Stimulated activated naive CD8-positive, alpha-beta T cell treated with anti-CD3 and anti-CD28 coated beads, Interleukin-15, Interleukin-2, amounts not matched to agents 100 ng/mL and 50 ng/mL, for 24 hours (primary cell): Measurements from ENCODE around the gene THSD4.

Experiments used
- H3K27ac Mint-ChIP-seq: one replicate; pipeline ENCODE4 v1.8.0; 2021; ENCODE audit warnings: mild to moderate bottlenecking, mixed read lengths
- H3K27me3 Mint-ChIP-seq: one replicate; pipeline ENCODE4 v1.8.0; 2021; ENCODE audit warnings: mixed read lengths
- H3K36me3 Mint-ChIP-seq: one replicate; pipeline ENCODE4 v1.8.0; 2021; ENCODE audit warnings: low read depth, mixed read lengths
- H3K4me1 Mint-ChIP-seq: one replicate; pipeline ENCODE4 v1.8.0; 2021; ENCODE audit warnings: low read depth, mixed read lengths
- H3K4me3 Mint-ChIP-seq: one replicate; pipeline ENCODE4 v1.8.0; 2021; ENCODE audit warnings: mild to moderate bottlenecking, mixed read lengths
- H3K9me3 Mint-ChIP-seq: one replicate; pipeline ENCODE4 v1.8.0; 2021; ENCODE audit warnings: mixed read lengths

The THSD4 gene

GRCh38 chr15:71732636-71733035 lies 617.4 kb downstream of the THSD4 start:
- H3K36me3 Mint-ChIP-seq: no peaks in the 10 kb centered on the region
- peaks cover 16% of the 10 kb centered on the region for H3K27me3 Mint-ChIP-seq
- no peaks in the 10 kb centered on the region for H3K9me3 Mint-ChIP-seq
- H3K4me1 Mint-ChIP-seq: no peaks in the 10 kb centered on the region
- H3K27ac Mint-ChIP-seq: no peak overlapping the region
- no peak overlapping the region for H3K4me3 Mint-ChIP-seq

DNA sequence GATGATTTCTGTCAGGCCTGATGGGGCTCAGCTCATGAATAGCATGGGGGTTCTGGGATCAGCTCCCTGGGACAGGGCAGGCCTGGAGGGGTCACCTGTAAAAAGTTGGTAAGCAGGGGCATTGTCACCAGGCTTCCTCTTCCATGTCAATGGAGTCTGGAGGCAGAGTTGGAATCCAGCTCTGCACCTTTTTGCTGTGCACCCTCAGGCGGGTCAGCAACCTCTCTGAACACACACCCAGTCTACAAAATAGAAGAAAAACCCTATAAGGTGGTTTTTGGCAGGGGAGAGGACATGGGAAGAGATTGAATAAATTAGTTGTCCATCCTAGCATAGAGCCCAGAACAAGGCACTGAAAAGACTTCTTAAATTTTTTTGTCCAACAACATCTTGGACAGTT lies 617.9 kb downstream of the THSD4 start:
- Mint-ChIP-seq H3K27me3 (peaks cover 16% of the 10 kb centered on the region), H3K9me3 (no peaks in the 10 kb centered on the region)

GRCh38 chr15:71734709-71735384 lies 619.6 kb downstream of the THSD4 start:
- Mint-ChIP-seq H3K27ac (no peak overlapping the region), H3K9me3 (no peaks in the 10 kb centered on the region), H3K27me3 (peaks cover 16% of the 10 kb centered on the region), H3K4me1 (no peaks in the 10 kb centered on the region), H3K4me3 (no peak overlapping the region), H3K36me3 (no peaks in the 10 kb centered on the region)

More for the DNA sequence above, 617.9 kb downstream of the THSD4 start:
- Mint-ChIP-seq H3K4me1 (no peaks in the 10 kb centered on the region), H3K36me3 (no peaks in the 10 kb centered on the region), H3K27ac (no peak overlapping the region), H3K4me3 (no peak overlapping the region)

DNA sequence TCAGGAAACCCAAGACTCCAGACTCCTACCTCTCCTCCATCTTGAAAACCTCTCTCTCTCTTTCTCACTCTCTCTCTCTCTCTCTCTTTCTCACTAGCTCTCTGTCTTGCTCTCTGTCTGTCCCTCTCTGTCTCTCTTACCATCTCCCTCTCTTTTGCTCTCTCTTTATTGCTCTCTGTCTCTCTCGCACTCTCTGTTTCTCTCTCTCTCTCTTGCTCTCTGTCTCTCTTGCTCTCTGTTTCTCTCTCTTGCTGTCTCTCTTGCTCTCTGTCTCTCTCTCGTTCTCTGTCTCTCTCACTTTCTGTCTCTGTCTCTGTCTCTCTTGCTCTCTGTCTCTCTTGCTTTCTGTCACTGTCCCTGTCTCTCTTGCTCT lies 620.1 kb downstream of the THSD4 start:
- no peak overlapping the region for H3K27ac Mint-ChIP-seq
- H3K4me1 Mint-ChIP-seq: no peaks in the 10 kb centered on the region
- no peaks in the 10 kb centered on the region for H3K36me3 Mint-ChIP-seq
- H3K9me3 Mint-ChIP-seq: no peaks in the 10 kb centered on the region
- H3K4me3 Mint-ChIP-seq: no peak overlapping the region
- H3K27me3 Mint-ChIP-seq: peaks cover 16% of the 10 kb centered on the region

DNA sequence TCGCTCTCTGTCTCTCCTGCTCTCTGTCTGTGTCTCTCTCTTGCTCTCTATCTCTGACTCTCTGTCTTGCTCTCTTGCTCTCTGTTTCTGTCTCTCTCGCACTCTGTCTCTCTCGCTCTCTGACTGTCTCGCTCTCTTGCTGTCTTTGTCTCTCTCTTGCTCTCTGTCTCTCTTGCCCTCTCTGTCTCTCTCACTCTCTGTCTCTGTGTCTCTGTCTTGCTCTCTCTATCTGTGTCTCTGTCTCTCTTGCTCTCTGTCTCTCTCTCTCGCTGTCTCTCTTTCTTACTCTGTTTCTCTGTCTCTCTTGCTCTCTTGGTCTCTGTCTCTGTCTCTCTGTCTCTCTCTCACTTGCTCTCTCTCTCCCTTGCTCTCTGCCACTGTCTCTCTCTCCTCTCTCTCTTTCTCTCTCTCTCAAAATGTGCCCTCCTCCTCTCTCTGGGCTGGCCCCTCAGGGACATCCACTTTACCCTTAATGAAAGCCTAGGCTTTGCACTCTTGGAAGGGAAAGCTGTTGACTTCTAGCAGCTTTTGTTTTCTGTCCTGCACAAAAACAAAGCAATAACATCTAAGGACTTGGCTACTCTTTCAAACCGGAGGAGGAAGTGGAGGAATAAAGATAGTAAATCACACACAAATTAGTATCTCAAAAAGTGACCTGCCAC lies 621.1 kb downstream of the THSD4 start:
- H3K27me3 Mint-ChIP-seq: peaks cover 12% of the 10 kb centered on the region
- no peak overlapping the region for H3K27ac Mint-ChIP-seq
- no peaks in the 10 kb centered on the region for H3K9me3 Mint-ChIP-seq
- no peak overlapping the region for H3K4me3 Mint-ChIP-seq
- no peaks in the 10 kb centered on the region for H3K36me3 Mint-ChIP-seq
- H3K4me1 Mint-ChIP-seq: no peaks in the 10 kb centered on the region

DNA sequence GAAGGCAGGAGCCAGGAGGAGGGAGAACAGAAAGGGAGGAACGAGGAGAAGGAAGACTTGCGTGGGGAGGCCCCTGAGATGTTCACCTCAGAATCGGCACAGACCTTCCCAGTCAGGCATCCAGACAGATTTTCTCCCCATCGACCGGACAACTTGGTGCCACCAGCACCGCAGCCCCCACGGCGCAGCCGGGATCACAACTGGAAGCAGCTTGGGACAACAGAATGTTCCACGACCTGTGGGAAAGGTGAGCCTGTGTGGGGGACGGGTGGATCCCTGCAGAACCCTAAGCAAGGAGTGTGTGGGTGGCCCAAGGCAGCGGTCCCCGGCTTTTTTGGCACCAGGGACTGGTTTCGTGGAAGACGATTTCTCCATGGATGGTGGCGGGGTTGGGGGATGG lies 622.5 kb downstream of the THSD4 start:
- Mint-ChIP-seq H3K4me3 (no peak overlapping the region), H3K27ac (no peak overlapping the region), H3K36me3 (no peaks in the 10 kb centered on the region), H3K27me3 (peaks cover 4% of the 10 kb centered on the region), H3K4me1 (no peaks in the 10 kb centered on the region), H3K9me3 (no peaks in the 10 kb centered on the region)

DNA sequence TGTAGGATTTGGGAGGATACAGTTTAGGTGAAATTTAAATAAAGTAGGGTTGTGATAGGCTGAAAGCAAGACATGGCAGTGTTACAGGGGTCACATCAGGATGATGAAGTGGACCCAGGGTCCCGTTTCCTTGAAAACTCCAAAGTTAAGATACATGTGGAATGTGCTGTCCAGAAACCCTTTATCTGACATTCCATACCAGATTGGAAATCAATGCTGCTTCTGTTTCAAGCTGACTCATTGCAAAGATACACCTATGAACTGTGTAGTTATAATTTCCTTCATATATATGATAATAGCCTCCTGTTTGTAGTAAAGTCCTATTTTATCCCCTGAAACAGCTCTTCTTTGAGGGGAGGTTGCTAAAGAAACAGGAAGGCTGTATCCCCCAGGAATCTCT lies 624.1 kb downstream of the THSD4 start:
- Mint-ChIP-seq H3K27ac (no peak overlapping the region), H3K36me3 (no peaks in the 10 kb centered on the region), H3K9me3 (no peaks in the 10 kb centered on the region), H3K4me3 (no peak overlapping the region), H3K27me3 (peaks cover 4% of the 10 kb centered on the region), H3K4me1 (no peaks in the 10 kb centered on the region)

DNA sequence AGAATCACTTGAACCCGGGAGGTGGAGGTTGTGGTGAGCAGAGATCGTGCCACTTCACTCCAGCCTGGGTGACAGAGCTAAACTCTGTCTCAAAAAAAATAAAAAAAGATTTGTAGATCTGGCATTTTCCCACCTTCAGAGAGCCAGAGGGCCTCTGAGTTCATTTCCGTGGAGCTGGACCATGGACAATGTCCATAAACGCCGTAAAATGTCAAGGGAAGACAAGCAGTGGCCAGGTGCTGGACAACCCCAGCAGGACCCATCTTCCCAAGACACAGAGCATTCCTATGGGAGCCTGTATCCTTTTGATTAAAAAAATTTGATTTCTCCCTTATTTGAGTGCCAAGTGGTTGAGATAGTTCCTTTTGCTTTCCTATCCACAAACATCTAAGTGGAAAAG lies 627.7 kb downstream of the THSD4 start:
- Mint-ChIP-seq H3K27ac (no peak overlapping the region), H3K27me3 (peaks cover 10% of the 10 kb centered on the region), H3K4me1 (no peaks in the 10 kb centered on the region), H3K4me3 (no peak overlapping the region), H3K36me3 (no peaks in the 10 kb centered on the region), H3K9me3 (no peaks in the 10 kb centered on the region)

DNA sequence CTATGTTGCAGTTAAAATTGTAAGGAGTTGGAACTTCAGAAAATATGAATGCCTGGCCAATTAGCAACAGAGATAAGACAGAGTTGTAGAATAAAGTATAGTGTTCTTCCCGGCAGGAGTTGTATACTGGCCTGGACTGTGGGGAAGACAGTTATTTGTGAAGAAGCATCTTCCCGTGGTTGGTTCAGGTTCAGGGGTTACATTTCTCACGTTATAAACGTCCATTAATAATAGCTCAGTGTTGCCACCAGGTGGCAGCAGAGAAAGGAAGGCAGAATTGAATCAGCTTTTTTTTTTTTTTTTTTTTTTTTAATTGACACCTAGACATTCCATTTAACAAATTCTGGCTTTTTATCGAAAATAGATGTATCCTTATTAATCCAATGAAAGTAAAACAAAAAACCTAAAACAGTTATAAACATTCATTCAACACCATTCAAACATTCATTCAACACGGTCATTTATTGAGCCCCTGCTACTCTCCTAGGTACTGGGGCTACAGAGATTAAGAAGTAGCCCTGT lies 628.7 kb downstream of the THSD4 start:
- no peaks in the 10 kb centered on the region for H3K4me1 Mint-ChIP-seq
- no peaks in the 10 kb centered on the region for H3K36me3 Mint-ChIP-seq
- H3K27me3 Mint-ChIP-seq: peaks cover 10% of the 10 kb centered on the region
- no peaks in the 10 kb centered on the region for H3K9me3 Mint-ChIP-seq
- no peak overlapping the region for H3K27ac Mint-ChIP-seq
- no peak overlapping the region for H3K4me3 Mint-ChIP-seq

- no peaks in the 10 kb centered on the region for H3K4me1 Mint-ChIP-seq
- no peak overlapping the region for H3K4me3 Mint-ChIP-seq
- peaks cover 14% of the 10 kb centered on the region for H3K27me3 Mint-ChIP-seq
- H3K36me3 Mint-ChIP-seq: no peaks in the 10 kb centered on the region
- no peak overlapping the region for H3K27ac Mint-ChIP-seq
- H3K9me3 Mint-ChIP-seq: no peaks in the 10 kb centered on the region
Observed at GRCh38 chr15:71746719-71747118, 631.4 kb downstream of the THSD4 start.

DNA sequence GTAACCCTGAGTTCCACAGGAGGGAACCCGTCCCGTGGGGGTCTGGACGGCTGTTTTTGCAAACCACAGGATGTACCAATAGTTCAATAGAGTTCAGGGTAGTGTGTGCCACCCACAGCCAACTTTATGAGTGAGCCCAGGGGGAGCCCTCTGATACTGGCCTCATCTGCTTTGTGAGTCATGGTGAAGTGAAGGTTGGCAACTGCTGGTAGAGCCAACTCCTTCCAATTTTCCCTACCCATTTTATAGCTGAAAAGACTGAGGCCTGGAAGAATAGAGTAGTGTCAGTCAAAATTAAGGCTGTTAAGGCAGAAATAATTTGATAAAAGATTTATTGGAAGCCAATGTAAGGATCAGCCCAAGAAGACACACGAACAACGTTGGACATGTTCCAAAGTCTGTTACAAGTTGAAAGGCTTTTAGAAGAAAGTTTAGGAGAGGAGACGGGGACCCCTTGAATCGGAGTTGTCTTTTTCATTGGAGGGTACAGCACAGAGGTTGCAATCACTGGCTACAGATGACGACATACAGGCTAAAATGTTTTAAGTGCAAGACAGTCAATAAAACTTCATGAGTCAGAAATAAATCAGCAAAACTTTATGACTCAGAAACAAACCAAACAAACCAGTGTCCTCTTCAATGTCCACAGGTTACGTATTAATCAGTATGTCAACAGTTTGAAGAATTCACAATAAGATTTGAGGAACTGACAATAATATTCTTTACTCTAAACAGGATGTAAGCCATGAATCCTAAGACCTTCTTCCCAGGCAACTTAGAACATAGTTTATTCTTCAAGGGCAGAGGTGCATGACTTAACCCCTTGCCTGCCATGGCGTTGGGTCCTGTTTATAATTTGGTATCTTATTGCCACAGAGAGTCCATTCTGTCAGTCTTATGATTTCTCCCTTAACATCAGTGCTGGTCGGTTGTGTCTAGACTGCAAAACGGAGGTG lies 632.1 kb downstream of the THSD4 start:
- Mint-ChIP-seq H3K27ac (no peak overlapping the region), H3K9me3 (no peaks in the 10 kb centered on the region), H3K4me1 (no peaks in the 10 kb centered on the region), H3K36me3 (no peaks in the 10 kb centered on the region), H3K27me3 (peaks cover 14% of the 10 kb centered on the region), H3K4me3 (no peak overlapping the region)

GRCh38 chr15:71748293-71748718 lies 633.0 kb downstream of the THSD4 start:
- Mint-ChIP-seq H3K36me3 (no peaks in the 10 kb centered on the region), H3K27me3 (peaks cover 16% of the 10 kb centered on the region), H3K4me3 (no peak overlapping the region), H3K27ac (no peak overlapping the region), H3K9me3 (no peaks in the 10 kb centered on the region), H3K4me1 (no peaks in the 10 kb centered on the region)

- H3K27me3 Mint-ChIP-seq: peaks cover 10% of the 10 kb centered on the region
- no peaks in the 10 kb centered on the region for H3K36me3 Mint-ChIP-seq
- H3K4me3 Mint-ChIP-seq: no peak overlapping the region
- no peaks in the 10 kb centered on the region for H3K4me1 Mint-ChIP-seq
- no peaks in the 10 kb centered on the region for H3K9me3 Mint-ChIP-seq
- no peak overlapping the region for H3K27ac Mint-ChIP-seq
Observed at GRCh38 chr15:71749500-71749899, 634.2 kb downstream of the THSD4 start.

GRCh38 chr15:71752128-71752527 lies 636.9 kb downstream of the THSD4 start:
- Mint-ChIP-seq H3K9me3 (no peaks in the 10 kb centered on the region), H3K4me3 (no peak overlapping the region), H3K36me3 (no peaks in the 10 kb centered on the region), H3K4me1 (no peaks in the 10 kb centered on the region), H3K27ac (no peak overlapping the region), H3K27me3 (peaks cover 15% of the 10 kb centered on the region)
